ENCODE measurements around the gene AKAP9. TPM values are rescaled to one million over a fixed set of nuclear protein-coding genes. Genes with fewer than 3 reads are reported as not detected.
A peak's percentile ranks its signal among the peaks of the same experiment; 100 is the strongest.

The AKAP9 gene
- total and polyA plus RNA-seq, 4 experiments from 2014 or later = 8.6 to 91.4 (median 71.0) TPM

GRCh38 chr7:91918356-91918755 lies 22.3 kb upstream of the AKAP9 start:
- Histone ChIP-seq H3K9me3 (ENCODE audit: control insufficient read depth in 1 of 2, low read length in 2 of 2) (no peaks in the 10 kb centered on the region), H3K36me3 (ENCODE audit: insufficient read depth, low read length) (no peaks in the 10 kb centered on the region), H3K4me3 (ENCODE audit: low read length in 2 of 2) (no peak overlapping the region), H3K4me1 (ENCODE audit: insufficient read depth, low read length) (peaks cover 4% of the 10 kb centered on the region), H3K27ac (ENCODE audit: low read depth, low read length) (no peak overlapping the region), H3K27me3 (ENCODE audit: insufficient read depth, low read length) (no peaks in the 10 kb centered on the region)
- peaks cover 3 to 14% of the 10 kb centered on the region in 2 donors for H3K27me3 Mint-ChIP-seq
- POLR2A ChIA-PET (ENCODE audit: partially characterized antibody) = no interaction called here
- no peaks in the 10 kb centered on the region for H3K36me3 Mint-ChIP-seq
- H3K4me1 Mint-ChIP-seq = peaks cover 0 to 3% (median 1%) of the 10 kb centered on the region in 4 donors
- intact Hi-C loops (cut with micrococcal nuclease) = no loop called here
- peaks cover 0 to 3% (median 0%) of the 10 kb centered on the region in 8 donors for H3K9me3 Mint-ChIP-seq
- no peak overlapping the region for H3K4me3 Mint-ChIP-seq
- CTCF ChIA-PET (ENCODE audit: partially characterized antibody) = no interaction called here
- no peak overlapping the region for H3K27ac Mint-ChIP-seq
- DNase-seq = no peak

- Mint-ChIP-seq H3K4me1 (no peaks in the 10 kb centered on the region), H3K4me3 (no peak overlapping the region), H3K27ac (no peak overlapping the region), H3K9me3 (peaks cover 0 to 6% (median under 1%) of the 10 kb centered on the region in 8 donors), H3K36me3 (no peaks in the 10 kb centered on the region), H3K27me3 (peaks cover 10 to 21% of the 10 kb centered on the region in 2 donors)
- Histone ChIP-seq H3K27ac (ENCODE audit: low read depth, low read length) (no peak overlapping the region), H3K27me3 (ENCODE audit: insufficient read depth, low read length) (no peaks in the 10 kb centered on the region), H3K36me3 (ENCODE audit: insufficient read depth, low read length) (no peaks in the 10 kb centered on the region), H3K9me3 (ENCODE audit: control insufficient read depth in 1 of 2, low read length in 2 of 2) (no peaks in the 10 kb centered on the region), H3K4me3 (ENCODE audit: low read length in 2 of 2) (no peak overlapping the region), H3K4me1 (ENCODE audit: insufficient read depth, low read length) (no peaks in the 10 kb centered on the region)
- CTCF ChIA-PET (ENCODE audit: partially characterized antibody) = no interaction called here
- intact Hi-C loops (cut with micrococcal nuclease) = no loop called here
- POLR2A ChIA-PET (ENCODE audit: partially characterized antibody) = no interaction called here
- DNase-seq = no peak
Observed at GRCh38 chr7:91922857-91923256, 17.8 kb upstream of the AKAP9 start.

DNA sequence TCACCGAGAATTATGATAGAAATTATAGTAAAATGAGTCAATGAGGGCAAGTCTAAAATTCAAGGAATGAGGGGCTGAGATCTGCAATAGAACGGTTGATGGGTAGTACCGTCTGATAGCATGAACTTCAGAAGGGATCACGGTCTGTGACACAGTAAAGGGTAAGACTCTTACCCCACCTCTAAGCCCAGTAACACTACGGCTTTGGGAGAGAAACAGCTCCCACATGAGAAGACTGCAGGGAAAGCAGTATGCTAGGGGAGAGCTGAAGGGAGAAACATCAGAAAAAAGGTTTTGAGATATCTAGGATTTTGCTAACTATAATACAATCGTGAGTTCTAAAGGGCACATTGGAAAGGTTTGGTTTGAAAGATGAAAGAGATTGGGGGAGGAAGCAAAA lies 12.8 kb upstream of the AKAP9 start:
- no peak overlapping the region for H3K27ac Mint-ChIP-seq
- H3K27ac ChIP-seq (ENCODE audit: low read depth, low read length) = no peak overlapping the region
- CTCF ChIA-PET (ENCODE audit: partially characterized antibody) = no interaction called here
- H3K9me3 Mint-ChIP-seq = peaks cover 0 to 6% (median 2%) of the 10 kb centered on the region in 8 donors
- no peaks in the 10 kb centered on the region for H3K36me3 ChIP-seq (ENCODE audit: insufficient read depth, low read length)
- no peaks in the 10 kb centered on the region for H3K36me3 Mint-ChIP-seq
- H3K9me3 ChIP-seq (ENCODE audit: control insufficient read depth in 1 of 2, low read length in 2 of 2) = no peaks in the 10 kb centered on the region
- no peaks in the 10 kb centered on the region for H3K4me1 ChIP-seq (ENCODE audit: insufficient read depth, low read length)
- no peak overlapping the region for H3K4me3 ChIP-seq (ENCODE audit: low read length in 2 of 2)
- DNase-seq = no peak
- peaks cover 10 to 19% of the 10 kb centered on the region in 2 donors for H3K27me3 Mint-ChIP-seq
- POLR2A ChIA-PET (ENCODE audit: partially characterized antibody) = interaction anchor here (1.4 kb wide), 1 partner anchor 13 kb away, joined by 6 read pairs; the partner anchor contains the start of gene AKAP9
- no peak overlapping the region for H3K4me3 Mint-ChIP-seq
- no peaks in the 10 kb centered on the region for H3K27me3 ChIP-seq (ENCODE audit: insufficient read depth, low read length)
- intact Hi-C loops (cut with micrococcal nuclease) = no loop called here
- peaks cover 0 to 5% (median 1%) of the 10 kb centered on the region in 4 donors for H3K4me1 Mint-ChIP-seq

- DNase-seq = no peak
- H3K4me3 Mint-ChIP-seq = no peak overlapping the region
Observed at GRCh38 chr7:91929463-91929862, 11.2 kb upstream of the AKAP9 start.

DNA sequence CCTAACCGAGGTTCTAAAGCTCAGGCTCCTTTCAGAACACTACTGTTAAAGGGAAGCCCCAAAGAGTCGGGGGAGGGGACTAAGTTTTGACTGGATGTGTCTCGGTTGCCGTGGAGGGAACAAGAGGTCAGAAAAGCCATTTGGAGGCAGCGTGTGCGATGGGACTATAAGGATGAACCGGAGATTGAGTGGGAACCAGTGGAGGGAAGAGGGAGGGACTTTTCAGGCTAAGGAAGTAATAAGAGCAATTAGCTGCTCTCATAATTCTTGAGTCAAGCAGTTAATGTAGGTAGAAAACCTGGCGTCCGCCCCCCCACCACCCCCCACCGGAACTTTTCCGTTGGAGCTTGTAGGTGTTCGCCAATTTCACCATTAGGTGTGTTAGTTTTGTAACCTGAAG lies 491 bp upstream of the AKAP9 start:
- Histone ChIP-seq H3K27me3 (ENCODE audit: insufficient read depth, low read length) (no peaks in the 10 kb centered on the region), H3K4me1 (ENCODE audit: insufficient read depth, low read length) (peaks cover 39% of the 10 kb centered on the region), H3K9me3 (ENCODE audit: control insufficient read depth in 1 of 2, low read length in 2 of 2) (no peaks in the 10 kb centered on the region), H3K36me3 (ENCODE audit: insufficient read depth, low read length) (no peaks in the 10 kb centered on the region), H3K27ac (ENCODE audit: low read depth, low read length) (peak overlapping the region; percentile 92), H3K4me3 (ENCODE audit: low read length in 2 of 2) (peak overlapping the region; percentile 4 to 92)
- Mint-ChIP-seq H3K27me3 (peaks cover 0 to 1% of the 10 kb centered on the region in 2 donors), H3K4me3 (peak overlapping the region; percentile 91 to 100 (median 96)), H3K36me3 (peaks cover 0 to 10% of the 10 kb centered on the region in 2 donors), H3K27ac (peak overlapping the region; percentile 94 to 100 (median 98)), H3K4me1 (peaks cover 18 to 54% (median 33%) of the 10 kb centered on the region in 4 donors), H3K9me3 (peaks cover 0 to 2% (median 0%) of the 10 kb centered on the region in 8 donors)
- ChIA-PET POLR2A (ENCODE audit: partially characterized antibody) (interaction anchor here (0.6 to 3.4 kb wide), 9 partner anchors 8 to 1178 kb away, joined by 3 to 40 read pairs (median 7); partner anchors contain the start of genes ANKIB1, CYP51A1, KRIT1 and MTERF1), CTCF (ENCODE audit: partially characterized antibody) (interaction anchor here (0.6 to 5.9 kb wide), 6 partner anchors 13 to 641 kb away, joined by 3 to 42 read pairs (median 4); partner anchors contain the start of gene MTERF1)
- intact Hi-C loops (cut with micrococcal nuclease) = loop anchor here (1.0 to 10.0 kb wide), 7 partner anchors 60 to 1595 kb away; partner anchors contain the start of genes ANKIB1, CYP51A1, FAM133B and GTPBP10
- peak in 4 of 5 donors; percentile 37 to 43 (median 40) for DNase-seq

More at GRCh38 chr7:91929463-91929862, 11.2 kb upstream of the AKAP9 start:
- H3K27me3 ChIP-seq (ENCODE audit: insufficient read depth, low read length) = no peaks in the 10 kb centered on the region
- peaks cover 0 to 6% (median 1%) of the 10 kb centered on the region in 8 donors for H3K9me3 Mint-ChIP-seq
- no peak overlapping the region for H3K27ac ChIP-seq (ENCODE audit: low read depth, low read length)
- H3K4me1 Mint-ChIP-seq = peaks cover 0 to 5% (median 1%) of the 10 kb centered on the region in 4 donors
- no peak overlapping the region for H3K4me3 ChIP-seq (ENCODE audit: low read length in 2 of 2)
- H3K36me3 ChIP-seq (ENCODE audit: insufficient read depth, low read length) = no peaks in the 10 kb centered on the region
- CTCF ChIA-PET (ENCODE audit: partially characterized antibody) = no interaction called here
- no peak overlapping the region for H3K27ac Mint-ChIP-seq
- no peaks in the 10 kb centered on the region for H3K36me3 Mint-ChIP-seq
- H3K27me3 Mint-ChIP-seq = peaks cover 12 to 19% of the 10 kb centered on the region in 2 donors
- POLR2A ChIA-PET (ENCODE audit: partially characterized antibody) = no interaction called here
- intact Hi-C loops (cut with micrococcal nuclease) = no loop called here
- H3K4me1 ChIP-seq (ENCODE audit: insufficient read depth, low read length) = no peaks in the 10 kb centered on the region
- no peaks in the 10 kb centered on the region for H3K9me3 ChIP-seq (ENCODE audit: control insufficient read depth in 1 of 2, low read length in 2 of 2)

GRCh38 chr7:91941450-91941849 lies 788 bp downstream of the AKAP9 start:
- DNase-seq = peak in 4 of 5 donors; percentile 20 to 68 (median 34)
- intact Hi-C loops (cut with micrococcal nuclease) = loop anchor here (2.0 to 10.0 kb wide), 4 partner anchors 306 to 1597 kb away; partner anchors contain the start of genes ANKIB1, GTPBP10, KRIT1 and PEX1
- ChIA-PET CTCF (ENCODE audit: partially characterized antibody) (interaction anchor here (0.7 to 5.9 kb wide), 4 partner anchors 12 to 200 kb away, joined by 3 to 42 read pairs (median 12); partner anchors contain the start of gene MTERF1), POLR2A (ENCODE audit: partially characterized antibody) (interaction anchor here (0.8 to 3.4 kb wide), 12 partner anchors 11 to 1176 kb away, joined by 3 to 40 read pairs (median 6); partner anchors contain the start of genes ANKIB1, CYP51A1, GATAD1 and KRIT1)
- peaks cover 26 to 65% (median 41%) of the 10 kb centered on the region in 4 donors for H3K4me1 Mint-ChIP-seq
- Histone ChIP-seq H3K4me1 (ENCODE audit: insufficient read depth, low read length) (peaks cover 43% of the 10 kb centered on the region), H3K4me3 (ENCODE audit: low read length in 2 of 2) (peak overlapping the region; percentile 75 to 92), H3K27ac (ENCODE audit: low read depth, low read length) (peak overlapping the region; percentile 92), H3K36me3 (ENCODE audit: insufficient read depth, low read length) (no peaks in the 10 kb centered on the region), H3K27me3 (ENCODE audit: insufficient read depth, low read length) (no peaks in the 10 kb centered on the region), H3K9me3 (ENCODE audit: control insufficient read depth in 1 of 2, low read length in 2 of 2) (no peaks in the 10 kb centered on the region)
- H3K27me3 Mint-ChIP-seq = peaks cover 0 to 1% of the 10 kb centered on the region in 2 donors
- H3K9me3 Mint-ChIP-seq = peaks cover 0 to 2% (median 0%) of the 10 kb centered on the region in 8 donors
- H3K4me3 Mint-ChIP-seq = peak overlapping the region; percentile 91 to 100 (median 96)
- H3K27ac Mint-ChIP-seq = peak overlapping the region; percentile 92 to 100 (median 98)
- H3K36me3 Mint-ChIP-seq = peaks cover 4 to 15% of the 10 kb centered on the region in 2 donors

DNA sequence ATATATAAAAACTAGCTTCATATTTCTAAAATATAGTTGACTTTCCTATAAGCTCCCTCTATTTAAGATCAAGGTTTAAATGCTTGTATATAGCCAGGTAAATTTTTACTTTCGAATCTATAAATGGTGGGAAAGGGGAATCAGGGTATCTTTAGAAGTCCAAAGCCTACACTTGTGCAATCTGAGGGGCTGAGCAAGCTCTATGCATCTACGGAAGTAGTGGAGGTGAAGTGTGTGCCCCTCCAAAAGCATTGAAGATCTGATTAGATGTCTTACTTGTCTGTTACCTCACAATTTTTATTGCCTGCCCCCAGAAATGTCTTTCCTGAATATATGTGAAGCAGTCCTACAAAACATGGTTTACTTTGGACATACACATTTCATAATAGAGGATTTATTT lies 1.6 kb downstream of the AKAP9 start:
- ChIA-PET POLR2A (ENCODE audit: partially characterized antibody) (interaction anchor here (3.4 kb wide), 1 partner anchor 586 kb away, joined by 18 read pairs; the partner anchor contains the start of genes PEX1 and RBM48), CTCF (ENCODE audit: partially characterized antibody) (interaction anchor here (1.1 to 5.9 kb wide), 4 partner anchors 11 to 62 kb away, joined by 3 to 42 read pairs (median 12); partner anchors contain the start of gene MTERF1)
- peaks cover 44% of the 10 kb centered on the region for H3K4me1 ChIP-seq (ENCODE audit: insufficient read depth, low read length)
- Mint-ChIP-seq H3K4me1 (peaks cover 27 to 73% (median 44%) of the 10 kb centered on the region in 4 donors), H3K9me3 (peaks cover 0 to 2% (median 0%) of the 10 kb centered on the region in 8 donors), H3K27ac (peak overlapping the region in 6 of 7 donors; percentile 29 to 98 (median 91)), H3K27me3 (no peaks in the 10 kb centered on the region), H3K4me3 (peak overlapping the region; percentile 62 to 100 (median 96)), H3K36me3 (peaks cover 11 to 20% of the 10 kb centered on the region in 2 donors)
- H3K36me3 ChIP-seq (ENCODE audit: insufficient read depth, low read length) = no peaks in the 10 kb centered on the region
- H3K27ac ChIP-seq (ENCODE audit: low read depth, low read length) = peak overlapping the region; percentile 92
- no peak for DNase-seq
- H3K9me3 ChIP-seq (ENCODE audit: control insufficient read depth in 1 of 2, low read length in 2 of 2) = no peaks in the 10 kb centered on the region
- H3K27me3 ChIP-seq (ENCODE audit: insufficient read depth, low read length) = no peaks in the 10 kb centered on the region
- intact Hi-C loops (cut with micrococcal nuclease) = loop anchor here (5.0 to 10.0 kb wide), 2 partner anchors 305 to 1598 kb away; partner anchors contain the start of genes ANKIB1, GTPBP10 and KRIT1
- no peak overlapping the region for H3K4me3 ChIP-seq (ENCODE audit: low read length in 2 of 2)

Data from CD4-positive, alpha-beta memory T cell (primary cell).